Endothelial cell of umbilical vein (primary cell): ENCODE results near the gene SPDYE1. TPM values are rescaled to one million over a fixed set of nuclear protein-coding genes. Genes with fewer than 3 reads are reported as not detected.

ENCODE experiments used
- BruUV-seq: library from RNA; stranded (reverse); fragments of 400-500 nt; replicated peaks from 2 replicates; lab custom pipeline; 2021; lab: Mats Ljungman, UMichigan
- CTCF ChIA-PET: fragments of 300-600, 350-600 bp; sonication (Branson Sonifier 250); formaldehyde crosslinking; loops from one replicate; lab custom pipeline; 2021; ENCODE audit warnings: antibody characterized with exemption, inconsistent platforms; lab: Charles Lee
- POLR2A ChIA-PET: fragments of 300-600, 350-600 bp; sonication (Branson Sonifier 250); formaldehyde crosslinking; loops from one replicate; lab custom pipeline; 2021; ENCODE audit warnings: antibody characterized with exemption, inconsistent platforms; lab: Charles Lee
- DNase-seq: peaks from one replicate; pipeline ENCODE4 v3.0.0-alpha.2; 2011; ENCODE audit warnings: low read depth, low spot score
- FAIRE-seq: peaks from 2 replicates; lab custom pipeline; 2011; peaks lifted over from hg19 to GRCh38; lab: Jason Lieb, UNC
- H2AFZ ChIP-seq: 2 replicates; pipeline ENCODE4 v1.6.0; 2012; ENCODE audit warnings: low read depth, low read length, control low read depth, inconsistent platforms
- H3K27ac ChIP-seq: 2 replicates; pipeline ENCODE4 v1.5.1; 2011; ENCODE audit warnings: low read depth, mild to moderate bottlenecking, control low read depth, low read length, moderate library complexity; ENCODE audit not compliant: insufficient read depth
- H3K27me3 ChIP-seq, 2 experiments: 2 replicates each; pipeline versions ENCODE4 v1.6.0 to v1.6.1; 2011; ENCODE audit warnings: low read length in 2 of 2, mixed read lengths in 1 of 2; ENCODE audit not compliant: control insufficient read depth in 2 of 2, insufficient read depth in 2 of 2
- H3K36me3 ChIP-seq, 2 experiments: 2 replicates in 1 of 2; 3 replicates in 1 of 2; pipeline ENCODE4 v1.5.1; 2011; ENCODE audit warnings: low read length in 2 of 2, mild to moderate bottlenecking in 1 of 2, moderate library complexity in 1 of 2; ENCODE audit not compliant: control insufficient read depth in 2 of 2, insufficient read depth in 2 of 2; ENCODE audit errors: extremely low read depth in 1 of 2
- H3K4me1 ChIP-seq: 3 replicates; pipeline ENCODE4 v1.5.1; 2011; ENCODE audit warnings: mild to moderate bottlenecking, low read length; ENCODE audit not compliant: control insufficient read depth, insufficient read depth; ENCODE audit errors: extremely low read depth
- H3K4me2 ChIP-seq: 2 replicates; pipeline ENCODE4 v1.6.1; 2011; ENCODE audit warnings: low read length, control low read depth, mixed read lengths; ENCODE audit not compliant: insufficient read depth
- H3K4me3 ChIP-seq, 3 experiments: fragments of 200-600 bp in 1 of 3; sonication (generic), shearing (Covaris generic) in 1 of 3; replicated peaks in 1 of 3; 2 replicates each; pipeline ENCODE4 v1.5.1; 2011 to 2016; ENCODE audit warnings: control low read depth in 3 of 3, low read length in 3 of 3, mild to moderate bottlenecking in 2 of 3, inconsistent platforms in 1 of 3, low read depth in 1 of 3, moderate library complexity in 1 of 3; ENCODE audit not compliant: insufficient read depth in 1 of 3
- H3K79me2 ChIP-seq: 2 replicates; pipeline ENCODE4 v1.6.0; 2012; ENCODE audit warnings: low read length, inconsistent platforms; ENCODE audit not compliant: control insufficient read depth, insufficient read depth
- H3K9ac ChIP-seq: replicated peaks from 2 replicates; pipeline ENCODE3; 2011; ENCODE audit warnings: low read length, control low read depth; ENCODE audit not compliant: insufficient read depth; ENCODE audit errors: extremely low read depth
- H3K9me1 ChIP-seq: replicated peaks from 3 replicates; pipeline ENCODE4 v1.6.0; 2011; ENCODE audit warnings: mild to moderate bottlenecking, low read length; ENCODE audit not compliant: control insufficient read depth, insufficient read depth; ENCODE audit errors: extremely low read depth
- H3K9me3 ChIP-seq: replicated peaks from 2 replicates; pipeline ENCODE4 v1.5.1; 2012; ENCODE audit warnings: low read length, inconsistent platforms; ENCODE audit not compliant: control insufficient read depth, insufficient read depth
- H4K20me1 ChIP-seq: replicated peaks from 2 replicates; pipeline ENCODE3; 2011; ENCODE audit warnings: mild to moderate bottlenecking, low read length; ENCODE audit not compliant: control insufficient read depth, insufficient read depth; ENCODE audit errors: extremely low read depth
- EZH2 ChIP-seq: IDR thresholded peaks from 2 replicates; pipeline ENCODE4 v1.6.1; 2012; ENCODE audit warnings: borderline replicate concordance, low read depth, mild to moderate bottlenecking, moderate library complexity, low read length, inconsistent platforms; ENCODE audit not compliant: severe bottlenecking
- FOS ChIP-seq: IDR thresholded peaks from 2 replicates; pipeline ENCODE4 v1.6.1; 2011; ENCODE audit warnings: mild to moderate bottlenecking, low read length, moderate library complexity, borderline replicate concordance; ENCODE audit not compliant: insufficient read depth
- GATA2 ChIP-seq: IDR thresholded peaks from 2 replicates; pipeline ENCODE4 v1.7.0; 2011; ENCODE audit warnings: low read depth, mild to moderate bottlenecking, moderate library complexity, mixed read lengths, low read length; ENCODE audit not compliant: insufficient read length, insufficient read depth
- JUN ChIP-seq: IDR thresholded peaks from 2 replicates; pipeline ENCODE4 v1.6.1; 2011; ENCODE audit warnings: borderline replicate concordance, low read depth; ENCODE audit not compliant: insufficient read length, insufficient read depth
- MYC ChIP-seq: IDR thresholded peaks from one replicate; pipeline ENCODE4 v1.6.1; 2011; ENCODE audit warnings: mild to moderate bottlenecking, low read depth, low read length
- POLR2A ChIP-seq: IDR thresholded peaks from 2 replicates; pipeline ENCODE4 v1.6.1; 2012; ENCODE audit warnings: low read depth, mild to moderate bottlenecking, control low read depth, low read length
- POLR2AphosphoS5 ChIP-seq: IDR thresholded peaks from 2 replicates; pipeline ENCODE4 v1.6.1; 2012; ENCODE audit warnings: low read depth, mild to moderate bottlenecking, control low read depth, low read length, moderate library complexity; ENCODE audit not compliant: insufficient read depth
- dilution Hi-C: fragments of 300-500 bp; cut with MboI; formaldehyde crosslinking; loops from one replicate; pipeline ENCODE4 v1.15.0; 2019; ENCODE audit warnings: low sequenced_read_pairs; ENCODE audit not compliant: extremely low pct_ligation_motif_present
- intact Hi-C: fragments of 100-400 bp; cut with micrococcal nuclease; formaldehyde crosslinking; loops from one replicate; pipeline ENCODE4 v1.10.0; 2022
- polyA plus RNA-seq, 4 experiments: library from polyadenylated mRNA; depleted of rRNA in 3 of 4; stranded (reverse) in 3 of 4; unstranded in 1 of 4; fragments of >200 nt; gene quantifications; 2 replicates each; pipeline versions ENCODE4 v1.2.1 to v1.2.3, GENCODE V29; 2011 to 2012; ENCODE audit warnings: missing spikeins in 1 of 4
- total RNA-seq: library from RNA; stranded (reverse); gene quantifications from 2 replicates; pipeline ENCODE4 v1.2.3, GENCODE V29; 2021
- TF ChIP-seq, protein P1 (sequence below), 2 donors: IDR thresholded peaks; 1 replicate in 1 of 2; 2 replicates in 1 of 2; pipeline ENCODE4 v1.5.1; 2011; ENCODE audit warnings: low read length in 2 of 2, mild to moderate bottlenecking in 2 of 2, moderate library complexity in 2 of 2, control low read depth in 1 of 2, inconsistent platforms in 1 of 2, low read depth in 1 of 2; ENCODE audit not compliant: insufficient read depth in 1 of 2; ENCODE audit errors: extremely low read depth in 1 of 2
- TF ChIP-seq, protein P2 (sequence below): IDR thresholded peaks from 2 replicates; pipeline ENCODE4 v1.6.1; 2011; ENCODE audit not compliant: insufficient read depth, insufficient read length

SPDYE1 gene
- total and polyA plus RNA-seq, 2 donors (not counting 3 experiments of a cell fraction or from before 2014, with no cell fraction given) = not detected

DNA sequence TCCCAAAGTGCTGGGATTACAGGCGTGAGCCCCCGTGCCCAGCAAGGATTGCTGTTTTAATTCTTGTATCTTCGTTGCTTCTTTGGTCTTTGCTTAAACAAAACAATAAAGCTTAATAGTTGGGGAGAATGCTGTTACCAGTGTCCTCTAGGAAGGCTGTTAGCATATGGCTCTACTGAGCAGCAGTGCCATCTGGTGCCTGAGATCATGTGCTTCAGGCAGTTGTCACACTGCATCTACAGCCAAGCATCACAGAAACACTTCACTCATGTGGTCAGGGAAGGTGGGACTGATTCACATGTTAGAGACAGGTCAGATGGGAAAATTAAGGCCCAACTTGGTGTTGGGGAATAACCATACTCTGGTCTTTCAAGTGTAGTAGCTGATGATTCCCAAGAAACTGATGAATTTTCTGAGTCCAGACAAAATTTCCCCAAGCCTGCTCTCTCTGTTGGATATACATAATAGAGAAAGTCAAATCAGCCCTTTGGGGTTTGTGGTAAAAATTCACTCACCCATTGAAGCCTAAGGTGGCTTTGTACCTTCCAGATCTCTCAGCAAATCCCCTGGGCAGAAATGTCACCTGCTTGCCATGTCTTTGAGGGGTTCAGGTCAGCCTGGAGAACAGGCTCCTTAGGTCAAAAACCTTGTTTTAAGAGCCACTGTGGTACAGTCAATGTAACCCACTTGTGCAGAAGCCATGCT, 43.0 kb upstream of the SPDYE1 start:
- H3K36me3 ChIP-seq = peaks cover 0 to 2% of the 10 kb centered on the region in 2 experiments
- POLR2A ChIA-PET = no interaction called here
- no peak overlapping the region for H3K4me2 ChIP-seq
- FAIRE-seq (peak; percentile 64), DNase-seq (peak; percentile 54)
- no peak overlapping the region for H3K4me3 ChIP-seq
- no peaks in the 10 kb centered on the region for H3K79me2 ChIP-seq
- no peaks in the 10 kb centered on the region for H3K9me3 ChIP-seq
- H3K4me1 ChIP-seq = peaks cover 4% of the 10 kb centered on the region
- no peaks in the 10 kb centered on the region for H3K9me1 ChIP-seq
- intact Hi-C loops = loop anchor here (1.0 to 5.0 kb wide), 3 partner anchors 76 to 227 kb away; partner anchors contain the start of gene COA1
- CTCF ChIA-PET = interaction anchor here (0.6 to 3.5 kb wide), 8 partner anchors 11 to 116 kb away, joined by 3 to 20 read pairs (median 4); partner anchors contain the start of gene MRPS24
- no peak overlapping the region for H3K9ac ChIP-seq
- H2AFZ ChIP-seq = no peak overlapping the region
- TF ChIP-seq POLR2A = no peak
- TF ChIP-seq, protein P1, sequence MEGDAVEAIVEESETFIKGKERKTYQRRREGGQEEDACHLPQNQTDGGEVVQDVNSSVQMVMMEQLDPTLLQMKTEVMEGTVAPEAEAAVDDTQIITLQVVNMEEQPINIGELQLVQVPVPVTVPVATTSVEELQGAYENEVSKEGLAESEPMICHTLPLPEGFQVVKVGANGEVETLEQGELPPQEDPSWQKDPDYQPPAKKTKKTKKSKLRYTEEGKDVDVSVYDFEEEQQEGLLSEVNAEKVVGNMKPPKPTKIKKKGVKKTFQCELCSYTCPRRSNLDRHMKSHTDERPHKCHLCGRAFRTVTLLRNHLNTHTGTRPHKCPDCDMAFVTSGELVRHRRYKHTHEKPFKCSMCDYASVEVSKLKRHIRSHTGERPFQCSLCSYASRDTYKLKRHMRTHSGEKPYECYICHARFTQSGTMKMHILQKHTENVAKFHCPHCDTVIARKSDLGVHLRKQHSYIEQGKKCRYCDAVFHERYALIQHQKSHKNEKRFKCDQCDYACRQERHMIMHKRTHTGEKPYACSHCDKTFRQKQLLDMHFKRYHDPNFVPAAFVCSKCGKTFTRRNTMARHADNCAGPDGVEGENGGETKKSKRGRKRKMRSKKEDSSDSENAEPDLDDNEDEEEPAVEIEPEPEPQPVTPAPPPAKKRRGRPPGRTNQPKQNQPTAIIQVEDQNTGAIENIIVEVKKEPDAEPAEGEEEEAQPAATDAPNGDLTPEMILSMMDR (IDR thresholded peaks at IDR 0.05; ENCODE audit: extremely low read depth in 1 of 2, insufficient read depth in 1 of 2, low read depth in 1 of 2, low read length in 2 of 2) = peak; percentile 26 to 58
- no peak overlapping the region for H3K27ac ChIP-seq
- no peaks in the 10 kb centered on the region for H4K20me1 ChIP-seq
- dilution Hi-C loops = no loop called here
- no TSS peak for BruUV-seq
- H3K27me3 ChIP-seq = no peaks in the 10 kb centered on the region

DNA sequence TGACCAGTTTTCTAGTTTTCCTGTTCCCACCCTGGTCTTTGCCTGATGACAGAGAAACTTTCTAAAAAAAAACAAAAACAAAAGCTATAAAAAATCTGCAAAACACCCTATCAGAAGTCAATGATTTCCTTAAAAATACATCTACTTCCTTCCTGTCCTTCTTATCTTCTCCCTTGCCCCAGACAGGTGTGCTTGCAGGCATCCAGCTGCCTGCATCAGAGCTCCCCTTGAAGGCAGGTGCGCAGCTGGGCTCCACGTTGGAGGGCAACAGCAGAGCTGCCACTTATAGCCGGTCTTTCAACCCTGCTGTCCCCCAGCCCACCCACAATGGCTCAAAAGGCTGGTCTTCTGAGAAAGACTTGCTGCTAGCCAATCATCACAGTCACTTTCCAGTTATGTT, 41.7 kb upstream of the SPDYE1 start:
- FAIRE-seq (no peak), DNase-seq (peak; percentile 8)
- dilution Hi-C loops = no loop called here
- Histone ChIP-seq H3K27me3 (no peaks in the 10 kb centered on the region), H3K9me1 (no peaks in the 10 kb centered on the region), H3K79me2 (no peaks in the 10 kb centered on the region), H3K4me3 (no peak overlapping the region), H3K36me3 (no peaks in the 10 kb centered on the region), H3K9me3 (no peaks in the 10 kb centered on the region), H4K20me1 (no peaks in the 10 kb centered on the region), H3K4me2 (no peak overlapping the region), H3K4me1 (peaks cover 4% of the 10 kb centered on the region), H3K9ac (no peak overlapping the region), H2AFZ (no peak overlapping the region), H3K27ac (no peak overlapping the region)
- no peak for TF ChIP-seq MYC
- TF ChIP-seq JUN = no peak
- TF ChIP-seq FOS = no peak
- no peak for TF ChIP-seq EZH2
- no peak for TF ChIP-seq POLR2AphosphoS5
- TF ChIP-seq GATA2 = no peak
- TF ChIP-seq, protein P2, sequence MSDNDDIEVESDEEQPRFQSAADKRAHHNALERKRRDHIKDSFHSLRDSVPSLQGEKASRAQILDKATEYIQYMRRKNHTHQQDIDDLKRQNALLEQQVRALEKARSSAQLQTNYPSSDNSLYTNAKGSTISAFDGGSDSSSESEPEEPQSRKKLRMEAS = no peak
- TF ChIP-seq POLR2A = no peak
- TF ChIP-seq, protein P1 (IDR thresholded peaks at IDR 0.05; ENCODE audit: extremely low read depth in 1 of 2, insufficient read depth in 1 of 2, low read depth in 1 of 2, low read length in 2 of 2) = no peak
- intact Hi-C loops = no loop called here
- no TSS peak for BruUV-seq
- ChIA-PET CTCF (interaction anchor here (2.6 to 3.5 kb wide), 2 partner anchors 12 to 117 kb away, joined by 12 to 20 read pairs; no protein-coding TSS in a partner anchor), POLR2A (no interaction called here)
